WTC11 (cell line): ENCODE data around the gene MED8.

Source experiments
- CTCF ChIP-seq: fragments of 200-600 bp; IDR thresholded peaks from 2 replicates; pipeline ENCODE4 v1.8.0; 2022; ENCODE audit warnings: antibody characterized with exemption
- ETV6 ChIP-seq: sonication (generic); formaldehyde crosslinking; IDR thresholded peaks from 2 replicates; pipeline ENCODE4 v1.8.1; 2022; ENCODE audit warnings: mild to moderate bottlenecking, missing genetic modification reagents
- IRF1 ChIP-seq: sonication (generic); formaldehyde crosslinking; IDR thresholded peaks from 2 replicates; pipeline ENCODE4 v1.8.0; 2023; ENCODE audit warnings: missing genetic modification reagents
- MXD4 ChIP-seq: fragments of 250-450 bp; sonication (Bioruptor Pico); IDR thresholded peaks from 2 replicates; pipeline ENCODE4 v1.8.0; 2021; ENCODE audit warnings: mild to moderate bottlenecking, moderate library complexity, borderline replicate concordance
- PREB ChIP-seq: sonication (generic); formaldehyde crosslinking; IDR thresholded peaks from 2 replicates; pipeline ENCODE4 v1.8.1; 2022; ENCODE audit warnings: mild to moderate bottlenecking, missing genetic modification reagents, moderate library complexity, borderline replicate concordance
- SP1 ChIP-seq: sonication (generic); formaldehyde crosslinking; conservative IDR thresholded peaks from 2 replicates; pipeline ENCODE4 v1.8.1; 2022; ENCODE audit warnings: missing genetic modification reagents
- ZNF138 ChIP-seq: sonication (generic); formaldehyde crosslinking; conservative IDR thresholded peaks from 2 replicates; pipeline ENCODE4 v1.8.1; 2022; ENCODE audit warnings: mild to moderate bottlenecking, moderate library complexity, missing genetic modification reagents
- ZNF232 ChIP-seq: sonication (generic); formaldehyde crosslinking; IDR thresholded peaks from 2 replicates; pipeline ENCODE4 v1.8.0; 2022; ENCODE audit warnings: mild to moderate bottlenecking, missing genetic modification reagents
- TF ChIP-seq, protein P1 (sequence below): sonication (generic); formaldehyde crosslinking; IDR thresholded peaks from 2 replicates; pipeline ENCODE4 v1.8.0; 2022; ENCODE audit warnings: mild to moderate bottlenecking, missing genetic modification reagents

DNA sequence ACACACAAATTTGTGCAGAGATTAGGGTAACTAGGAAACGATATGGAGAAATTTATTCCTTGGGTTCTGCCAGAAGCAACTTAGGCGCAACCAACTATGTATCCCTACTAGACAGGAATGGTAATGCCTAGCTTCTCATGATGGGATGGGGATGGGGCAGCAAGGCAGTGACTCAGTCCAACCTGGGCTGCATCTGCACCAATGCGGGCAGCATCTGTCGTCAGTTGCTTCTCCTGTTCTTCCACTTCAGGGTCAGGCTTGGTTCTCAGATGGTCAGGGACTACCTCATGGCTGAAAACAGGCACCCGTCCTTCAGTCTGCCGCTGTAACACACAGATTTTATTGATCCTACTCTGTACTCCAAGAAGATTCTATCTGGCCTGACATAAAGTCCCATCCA, 2.9 kb downstream of the MED8 start:
- no peak for TF ChIP-seq ZNF138 (CRISPR knock-in tag)
- no peak for TF ChIP-seq CTCF
- no peak for TF ChIP-seq PREB (CRISPR knock-in tag)
- no peak for TF ChIP-seq MXD4
- TF ChIP-seq ZNF232 (CRISPR knock-in tag) = no peak
- TF ChIP-seq IRF1 = no peak
- TF ChIP-seq SP1 (CRISPR knock-in tag) = no peak
- TF ChIP-seq ETV6 (CRISPR knock-in tag) = no peak
- TF ChIP-seq, protein P1, sequence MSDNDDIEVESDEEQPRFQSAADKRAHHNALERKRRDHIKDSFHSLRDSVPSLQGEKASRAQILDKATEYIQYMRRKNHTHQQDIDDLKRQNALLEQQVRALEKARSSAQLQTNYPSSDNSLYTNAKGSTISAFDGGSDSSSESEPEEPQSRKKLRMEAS (CRISPR knock-in tag) = no peak
